IPS-11a (cell line): ENCODE measurements around the gene GDF2.

ENCODE experiments used
- H3K4me3 ChIP-seq: one replicate; pipeline ENCODE4 v1.5.1; 2013; ENCODE audit warnings: low read depth, low read length, control low read depth

GDF2 gene

GRCh38 chr10:47331954-47332353 is 9.7 kb downstream of the GDF2 start:
- H3K4me3 ChIP-seq: no peak overlapping the region

GRCh38 chr10:47332371-47332770 is 10.1 kb downstream of the GDF2 start:
- no peak overlapping the region for H3K4me3 ChIP-seq

DNA sequence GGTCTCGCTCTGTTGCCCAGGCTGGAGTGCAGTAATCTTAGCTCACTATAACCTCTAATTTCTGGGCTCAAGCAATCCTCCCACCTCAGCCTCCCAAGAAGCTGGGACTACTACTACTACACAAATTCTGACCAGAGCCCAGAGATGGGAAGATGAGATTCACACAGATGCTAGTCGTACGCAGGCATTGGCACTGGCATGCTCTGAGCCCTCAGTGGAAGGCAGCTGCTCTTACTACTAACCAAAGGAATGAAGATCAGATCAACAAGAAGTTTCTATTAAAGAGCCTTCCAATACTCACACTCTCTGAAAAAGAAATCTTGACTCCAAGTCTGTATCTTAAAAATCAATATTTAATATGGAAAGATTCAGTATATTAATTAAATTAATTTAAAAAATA is 10.7 kb downstream of the GDF2 start:
- H3K4me3 ChIP-seq: no peak overlapping the region

DNA sequence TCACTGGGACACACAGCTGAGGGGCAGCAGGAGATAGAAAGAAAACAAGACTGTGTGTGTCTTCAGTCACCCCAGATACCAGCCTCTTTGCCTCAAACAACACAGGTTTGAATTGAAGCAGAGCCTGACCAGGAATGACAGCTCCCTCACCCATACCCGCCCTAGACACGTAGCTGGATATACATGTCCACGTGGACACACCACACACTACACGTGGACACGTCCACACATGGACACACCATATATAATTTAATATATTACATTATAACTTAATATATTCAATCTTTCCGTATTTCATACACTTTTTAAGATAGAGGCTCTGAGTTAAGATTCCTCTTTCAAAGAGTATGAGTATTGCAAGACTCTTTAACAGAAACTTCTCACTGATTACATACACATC is 11.3 kb downstream of the GDF2 start:
- H3K4me3 ChIP-seq: no peak overlapping the region

DNA sequence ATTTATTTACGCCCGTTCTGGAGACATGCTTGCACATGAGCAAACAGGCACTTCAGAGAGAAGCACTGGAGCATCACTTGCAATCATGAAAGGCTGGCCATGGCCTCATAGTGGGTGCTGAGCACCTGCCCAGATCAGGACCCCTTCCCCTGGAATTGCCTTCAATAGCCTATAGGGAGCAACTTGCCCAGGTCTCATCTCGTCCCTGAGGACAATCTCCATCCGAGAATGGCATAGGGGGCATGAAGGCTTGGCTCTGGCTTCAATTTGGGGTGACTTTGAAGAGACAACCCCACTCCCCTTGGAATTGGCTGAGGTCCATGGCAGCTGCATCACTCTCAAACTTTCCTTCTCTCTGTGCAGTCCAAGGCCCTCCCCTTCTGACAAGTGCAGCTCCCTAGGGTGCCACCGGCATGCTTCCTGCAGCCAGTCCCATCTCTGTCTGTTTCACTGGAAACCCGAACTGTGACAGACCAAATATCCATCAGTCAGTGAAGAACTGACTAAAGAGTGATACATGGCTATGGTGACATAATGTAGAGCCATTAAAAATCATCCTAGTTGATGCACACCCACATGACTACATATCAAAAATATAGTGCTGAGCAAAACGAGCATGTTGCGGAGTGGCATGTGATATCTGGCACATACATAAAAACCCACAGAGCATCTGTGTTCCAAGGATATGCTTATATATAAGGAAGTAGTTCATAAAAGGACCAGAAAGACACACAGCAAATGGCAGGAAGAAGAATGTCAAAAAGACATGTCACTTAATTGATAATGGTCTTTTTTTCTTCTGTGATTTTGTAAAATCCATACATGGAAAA is 12.4 kb downstream of the GDF2 start:
- H3K4me3 ChIP-seq: no peak overlapping the region

- H3K4me3 ChIP-seq: no peak overlapping the region
Observed at GRCh38 chr10:47335906-47336305, 13.7 kb downstream of the GDF2 start.

- no peak overlapping the region for H3K4me3 ChIP-seq
Observed at GRCh38 chr10:47336387-47337134, 14.3 kb downstream of the GDF2 start.

- H3K4me3 ChIP-seq: no peak overlapping the region
Observed at GRCh38 chr10:47337310-47337709, 15.1 kb downstream of the GDF2 start.

DNA sequence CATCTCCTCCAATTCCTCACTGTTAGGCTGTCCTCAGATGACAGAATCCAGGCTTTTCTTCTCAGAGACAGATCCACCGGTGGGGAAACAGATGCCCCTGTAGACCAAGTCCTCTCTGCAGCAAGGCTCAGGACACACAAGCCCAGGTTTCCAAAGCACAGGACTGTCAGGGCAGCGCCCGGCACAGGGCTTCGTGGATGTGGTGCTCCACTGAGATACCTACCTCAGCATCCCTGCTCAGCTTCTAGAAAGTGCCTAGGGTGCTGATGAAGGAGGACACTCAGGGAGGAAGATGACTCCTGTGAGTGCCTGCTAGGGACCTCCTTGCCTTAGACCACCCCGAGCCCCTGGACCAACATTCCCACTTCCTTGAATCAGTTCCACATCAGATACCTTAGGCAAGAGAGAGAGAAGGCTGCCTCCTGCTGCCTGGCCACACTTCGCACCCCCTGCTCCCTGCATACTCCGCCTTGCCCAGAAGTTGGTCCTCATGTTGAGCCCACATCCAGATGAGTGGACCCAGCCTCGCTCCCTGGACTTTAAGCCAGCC is 17.0 kb downstream of the GDF2 start:
- no peak overlapping the region for H3K4me3 ChIP-seq

DNA sequence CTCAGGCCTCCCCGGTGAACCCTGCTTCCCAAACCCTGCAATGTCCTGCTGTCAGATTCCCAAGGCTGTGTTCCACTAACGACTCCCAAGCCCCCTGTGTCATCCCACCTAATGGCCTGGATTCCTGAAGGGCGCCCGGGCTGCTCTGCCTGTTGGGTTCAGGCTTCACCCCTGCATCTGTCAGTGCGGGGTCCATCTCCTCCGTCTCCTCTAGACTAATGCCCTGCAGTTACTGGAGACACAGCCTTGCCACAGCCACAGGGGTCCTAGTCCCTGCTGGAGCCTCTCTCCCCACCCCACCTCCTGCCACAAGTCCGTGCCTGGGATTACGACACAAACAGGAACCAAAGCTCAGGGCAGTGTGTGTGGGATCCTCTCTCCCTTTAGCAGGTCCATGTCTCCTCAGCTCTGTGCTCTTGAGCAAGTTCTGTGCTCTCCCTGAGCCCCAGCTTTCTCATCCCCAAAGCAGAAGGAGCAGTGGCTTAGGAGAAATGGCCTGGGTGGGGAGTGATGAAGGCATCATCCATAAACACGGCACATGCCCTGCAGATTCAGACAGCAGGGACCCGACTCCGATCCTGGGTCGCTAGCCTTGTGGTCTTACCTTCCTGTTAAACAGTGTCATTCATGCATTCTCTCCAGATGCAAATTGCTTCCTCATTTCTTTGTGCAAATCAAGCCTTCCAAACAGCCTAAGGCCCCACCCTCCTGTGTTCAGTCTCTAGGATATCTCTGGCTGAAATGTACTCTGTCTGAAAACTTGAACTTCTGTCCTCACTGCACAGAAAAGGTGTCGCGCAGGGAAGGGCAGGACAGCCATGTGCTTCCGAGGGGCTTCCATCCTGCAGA is 17.7 kb downstream of the GDF2 start:
- H3K4me3 ChIP-seq: no peak overlapping the region

DNA sequence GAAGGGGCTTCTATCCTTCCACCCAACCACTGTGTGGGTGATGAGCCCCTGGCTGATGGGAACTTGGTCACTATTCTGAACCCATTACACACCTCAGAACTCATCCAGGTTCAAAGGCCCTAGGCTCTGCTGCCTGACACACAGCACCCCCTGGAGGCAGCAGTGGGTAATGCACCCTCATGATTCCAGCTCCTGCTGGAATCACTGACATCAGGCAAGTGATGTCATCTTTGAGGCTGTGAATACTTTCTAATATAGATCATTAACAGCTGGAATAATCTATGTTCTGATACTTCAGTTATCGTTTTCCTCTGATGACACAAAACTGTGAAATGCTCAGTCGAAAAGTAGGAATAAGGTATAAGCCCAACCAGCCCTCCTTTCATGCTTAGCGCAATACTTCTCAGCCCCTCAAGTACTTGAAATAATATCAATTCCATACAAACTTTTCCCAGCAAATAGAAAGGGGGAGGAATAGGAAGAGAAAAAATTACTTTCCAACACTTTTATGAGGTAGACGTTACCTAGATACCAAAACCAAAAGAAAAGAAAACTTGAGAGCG is 18.4 kb downstream of the GDF2 start:
- H3K4me3 ChIP-seq: no peak overlapping the region

DNA sequence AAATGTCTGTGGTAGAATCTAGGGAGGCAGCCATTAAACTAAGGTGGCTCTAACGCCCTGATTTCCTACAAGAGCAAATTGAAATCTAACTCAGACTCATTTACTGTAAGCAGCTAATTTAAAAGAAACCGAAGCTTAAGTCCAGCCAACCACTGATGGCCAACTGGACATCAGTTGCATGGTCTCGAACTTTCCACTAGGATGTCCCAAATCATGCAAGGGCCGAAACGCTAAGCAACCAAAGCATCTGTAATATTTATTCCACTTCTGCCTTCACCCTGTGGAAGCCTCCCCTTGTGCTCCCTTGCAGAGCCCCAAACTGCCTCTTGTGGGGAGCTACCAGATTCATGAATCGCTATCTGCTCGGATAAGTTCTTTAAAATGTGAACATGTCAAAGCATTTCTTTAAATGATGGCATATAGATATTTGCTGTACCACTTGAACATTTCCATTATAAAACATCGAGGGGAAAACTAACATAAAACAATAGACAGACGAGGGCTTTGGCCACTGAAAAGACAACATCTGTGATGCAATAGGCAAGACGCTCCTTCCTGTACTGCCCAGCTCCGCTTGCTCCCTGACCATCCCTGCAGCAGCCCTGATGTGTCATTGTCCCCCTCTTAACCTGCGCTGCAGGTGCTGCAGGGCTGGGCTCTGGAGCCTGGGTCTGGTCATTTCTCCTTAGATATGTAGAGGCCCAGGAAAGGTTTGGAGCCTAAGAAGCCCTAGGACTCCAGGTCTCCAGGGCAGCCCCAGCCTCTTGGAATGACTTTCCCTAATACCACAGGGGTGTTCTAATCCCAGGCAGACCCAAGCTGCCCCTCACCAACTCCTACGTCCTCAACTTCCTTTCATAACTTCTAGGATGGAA is 23.0 kb downstream of the GDF2 start:
- H3K4me3 ChIP-seq: no peak overlapping the region

DNA sequence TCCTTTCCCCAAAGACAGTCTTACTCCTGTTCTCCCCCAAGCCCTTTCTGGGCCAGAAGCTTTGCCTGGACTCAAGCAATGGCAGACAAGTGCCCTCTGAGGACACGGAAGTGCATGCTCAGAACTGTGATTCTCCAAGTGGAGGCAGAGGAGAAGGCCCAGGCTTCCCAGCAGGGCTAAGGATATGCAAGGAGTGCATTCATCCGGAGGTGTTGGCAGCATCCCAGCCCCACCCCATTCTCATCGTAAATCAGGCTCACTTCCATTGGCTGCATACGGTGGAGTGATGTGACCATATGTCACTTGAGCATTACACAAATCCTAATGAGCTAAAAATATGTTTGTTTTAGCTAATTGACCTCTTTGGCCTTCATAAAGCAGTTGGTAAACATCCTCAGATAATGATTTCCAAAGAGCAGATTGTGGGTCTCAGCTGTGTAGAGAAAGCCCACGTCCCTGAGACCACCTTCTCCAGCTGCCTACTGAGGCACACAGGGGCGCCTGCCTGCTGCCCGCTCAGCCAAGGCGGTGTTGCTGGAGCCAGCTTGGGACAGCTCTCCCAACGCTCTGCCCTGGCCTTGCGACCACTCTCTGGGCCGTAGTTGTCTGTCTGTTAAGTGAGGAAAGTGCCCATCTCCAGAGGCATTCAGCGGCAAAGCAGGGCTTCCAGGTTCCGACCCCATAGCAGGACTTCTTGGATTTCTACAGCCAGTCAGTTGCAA is 24.5 kb downstream of the GDF2 start:
- H3K4me3 ChIP-seq: no peak overlapping the region

DNA sequence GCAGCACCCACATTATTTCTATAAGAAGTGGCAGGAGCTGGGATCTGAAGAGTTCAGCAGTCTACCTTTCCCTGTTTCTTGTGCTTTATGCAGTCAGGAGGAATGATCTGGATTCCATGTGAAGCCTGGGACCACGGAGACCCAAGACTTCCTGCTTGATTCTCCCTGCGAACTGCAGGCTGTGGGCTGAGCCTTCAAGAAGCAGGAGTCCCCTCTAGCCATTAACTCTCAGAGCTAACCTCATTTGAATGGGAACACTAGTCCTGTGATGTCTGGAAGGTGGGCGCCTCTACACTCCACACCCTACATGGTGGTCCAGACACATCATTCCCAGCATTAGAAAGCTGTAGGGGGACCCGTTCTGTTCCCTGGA is 25.0 kb downstream of the GDF2 start:
- no peak overlapping the region for H3K4me3 ChIP-seq

GRCh38 chr10:47348138-47348651 is 25.9 kb downstream of the GDF2 start, which contains the start of gene RBP3:
RBP3 (plus strand) TSS chr10:47348363; CDS start chr10:47348485, 122 bp downstream.
- no peak within 1 kb of the TSS for H3K4me3 ChIP-seq

GRCh38 chr10:47348661-47349470 is 26.6 kb downstream of the GDF2 start:
- no peak overlapping the region for H3K4me3 ChIP-seq

DNA sequence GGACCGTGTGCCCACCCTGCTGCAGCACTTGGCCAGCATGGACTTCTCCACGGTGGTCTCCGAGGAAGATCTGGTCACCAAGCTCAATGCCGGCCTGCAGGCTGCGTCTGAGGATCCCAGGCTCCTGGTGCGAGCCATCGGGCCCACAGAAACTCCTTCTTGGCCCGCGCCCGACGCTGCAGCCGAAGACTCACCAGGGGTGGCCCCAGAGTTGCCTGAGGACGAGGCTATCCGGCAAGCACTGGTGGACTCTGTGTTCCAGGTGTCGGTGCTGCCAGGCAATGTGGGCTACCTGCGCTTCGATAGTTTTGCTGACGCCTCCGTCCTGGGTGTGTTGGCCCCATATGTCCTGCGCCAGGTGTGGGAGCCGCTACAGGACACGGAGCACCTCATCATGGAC is 27.3 kb downstream of the GDF2 start:
- H3K4me3 ChIP-seq: no peak overlapping the region

DNA sequence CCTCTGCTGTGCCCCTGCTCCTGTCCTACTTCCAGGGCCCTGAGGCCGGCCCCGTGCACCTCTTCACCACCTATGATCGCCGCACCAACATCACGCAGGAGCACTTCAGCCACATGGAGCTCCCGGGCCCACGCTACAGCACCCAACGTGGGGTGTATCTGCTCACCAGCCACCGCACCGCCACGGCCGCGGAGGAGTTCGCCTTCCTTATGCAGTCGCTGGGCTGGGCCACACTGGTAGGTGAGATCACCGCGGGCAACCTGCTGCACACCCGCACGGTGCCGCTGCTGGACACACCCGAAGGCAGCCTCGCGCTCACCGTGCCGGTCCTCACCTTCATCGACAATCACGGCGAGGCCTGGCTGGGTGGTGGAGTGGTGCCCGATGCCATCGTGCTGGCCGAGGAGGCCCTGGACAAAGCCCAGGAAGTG is 27.7 kb downstream of the GDF2 start:
- no peak overlapping the region for H3K4me3 ChIP-seq
